GM12878 (cell line): ENCODE measurements around the gene TEC.

Experiments used
- BHLHE40 ChIP-seq, 2 experiments: fragments of 450-650 bp in 1 of 2; IDR thresholded peaks; 2 replicates each; pipeline ENCODE4 v1.6.1; 2011 to 2017; ENCODE audit warnings: low read depth in 2 of 2, borderline replicate concordance in 1 of 2, improper control_type of control experiment in 1 of 2, low read length in 1 of 2, mild to moderate bottlenecking in 1 of 2
- CTCF ChIP-seq, 3 experiments: IDR thresholded peaks in 2 of 3; conservative IDR thresholded peaks in 1 of 3; 2 replicates each; pipeline ENCODE4 v1.5.1; 2011; ENCODE audit warnings: low read depth in 3 of 3, low read length in 3 of 3, mild to moderate bottlenecking in 3 of 3, control low read depth in 2 of 3, moderate library complexity in 2 of 3, inconsistent platforms in 1 of 3, mixed read lengths in 1 of 3; ENCODE audit not compliant: control insufficient read depth in 2 of 3, insufficient read depth in 1 of 3; ENCODE audit errors: extremely low read depth in 1 of 3
- EGR1 ChIP-seq, 2 experiments: IDR thresholded peaks; 1 replicate in 1 of 2; 2 replicates in 1 of 2; pipeline ENCODE4 v1.6.1; 2011 to 2012; ENCODE audit warnings: low read depth in 2 of 2, low read length in 2 of 2, borderline replicate concordance in 1 of 2, mild to moderate bottlenecking in 1 of 2, moderate library complexity in 1 of 2
- HDAC2 ChIP-seq: fragments of 200-600 bp; sonication (generic); IDR thresholded peaks from 2 replicates; pipeline ENCODE4 v1.6.1; 2017
- LARP7 ChIP-seq: fragments of 450-650 bp; IDR thresholded peaks from 2 replicates; pipeline ENCODE4 v1.6.1; 2017; ENCODE audit warnings: mild to moderate bottlenecking
- MEF2A ChIP-seq: IDR thresholded peaks from 2 replicates; pipeline ENCODE4 v1.6.1; 2011; ENCODE audit warnings: low read depth, mild to moderate bottlenecking, low read length, moderate library complexity; ENCODE audit not compliant: insufficient read depth
- MTA3 ChIP-seq: IDR thresholded peaks from 2 replicates; pipeline ENCODE4 v1.6.1; 2012; ENCODE audit warnings: low read length, inconsistent platforms, borderline replicate concordance
- POLR2A ChIP-seq: IDR thresholded peaks from 2 replicates; pipeline ENCODE4 v1.6.1; 2011; ENCODE audit warnings: low read depth, mild to moderate bottlenecking, low read length

GRCh38 chr4:48120132-48120531, 149.5 kb downstream of the TEC start:
- TF ChIP-seq MTA3 (no peak), CTCF (IDR thresholded peaks at IDR 0.05 in 2 of 3, conservative IDR thresholded peaks at IDR 0.05 in 1 of 3; ENCODE audit: control insufficient read depth in 2 of 3, extremely low read depth in 1 of 3, insufficient read depth in 1 of 3, low read depth in 3 of 3, low read length in 3 of 3) (no peak), LARP7 (no peak), POLR2A (no peak), HDAC2 (no peak), BHLHE40 (IDR thresholded peaks at IDR 0.05; ENCODE audit: borderline replicate concordance in 1 of 2, low read depth in 2 of 2, low read length in 1 of 2) (no peak), MEF2A (no peak), EGR1 (IDR thresholded peaks at IDR 0.05; ENCODE audit: borderline replicate concordance in 1 of 2, low read depth in 2 of 2, low read length in 2 of 2) (no peak)
